Loucy (cell line): ENCODE results near the gene MYO7B.
A peak's percentile ranks its signal among the peaks of the same experiment; 100 is the strongest.

ENCODE experiments used
- H2AFZ ChIP-seq: fragments of 200-600 bp; sonication (generic); 2 replicates; pipeline ENCODE4 v1.6.0; 2016; ENCODE audit warnings: antibody characterized with exemption, mild to moderate bottlenecking, low read length, moderate library complexity
- H3F3A ChIP-seq: fragments of 200-600 bp; 2 replicates; pipeline ENCODE4 v1.6.0; 2016; ENCODE audit warnings: antibody characterized with exemption, low read depth, mild to moderate bottlenecking
- H3K27me3 ChIP-seq: fragments of 200-600 bp; sonication (generic); 2 replicates; pipeline ENCODE4 v1.6.1; 2014; ENCODE audit warnings: low read length, mild to moderate bottlenecking; ENCODE audit not compliant: insufficient read depth, poor library complexity, severe bottlenecking
- H3K36me3 ChIP-seq: fragments of 200-600 bp; sonication (generic); 2 replicates; pipeline ENCODE4 v1.6.1; 2016; ENCODE audit warnings: low read length; ENCODE audit not compliant: insufficient read depth
- H3K4me1 ChIP-seq: fragments of 200-600 bp; sonication (generic); 2 replicates; pipeline ENCODE4 v1.5.1; 2014; ENCODE audit warnings: low read length, mild to moderate bottlenecking; ENCODE audit not compliant: insufficient read depth, poor library complexity, severe bottlenecking
- H3K4me2 ChIP-seq: fragments of 200-600 bp; sonication (generic); 2 replicates; pipeline ENCODE4 v1.6.0; 2014; ENCODE audit warnings: antibody characterized with exemption, low read length, low read depth, mild to moderate bottlenecking; ENCODE audit not compliant: poor library complexity, severe bottlenecking
- H3K4me3 ChIP-seq: fragments of 200-600 bp; sonication (generic); 2 replicates; pipeline ENCODE4 v1.5.1; 2014; ENCODE audit warnings: low read length, mild to moderate bottlenecking, mixed read lengths; ENCODE audit not compliant: poor library complexity, severe bottlenecking
- H3K79me2 ChIP-seq: fragments of 200-600 bp; sonication (generic); 2 replicates; pipeline ENCODE4 v1.6.1; 2014; ENCODE audit warnings: low read length; ENCODE audit not compliant: insufficient read depth
- H3K9ac ChIP-seq: fragments of 200-600 bp; sonication (generic); 2 replicates; pipeline ENCODE4 v1.6.0; 2014; ENCODE audit warnings: mild to moderate bottlenecking, low read depth, low read length, moderate library complexity; ENCODE audit not compliant: poor library complexity, severe bottlenecking
- H3K9me2 ChIP-seq: fragments of 200-600 bp; sonication (generic); replicated peaks from 2 replicates; pipeline ENCODE4 v1.6.1; 2016; ENCODE audit warnings: low read depth, low read length, mixed read lengths
- H3K9me3 ChIP-seq: fragments of 200-600 bp; sonication (generic); 2 replicates; pipeline ENCODE4 v1.6.1; 2014; ENCODE audit warnings: mild to moderate bottlenecking, antibody characterized with exemption, low read length, low read depth; ENCODE audit not compliant: insufficient read depth
- H4K20me1 ChIP-seq: fragments of 200-600 bp; sonication (generic); 2 replicates; pipeline ENCODE4 v1.6.0; 2014; ENCODE audit warnings: antibody characterized with exemption, low read length, mild to moderate bottlenecking; ENCODE audit not compliant: insufficient read depth, poor library complexity, severe bottlenecking
- EZH2phosphoT487 ChIP-seq: fragments of 200-600 bp; IDR thresholded peaks from 2 replicates; pipeline ENCODE4 v1.6.1; 2018; ENCODE audit warnings: antibody characterized with exemption, mild to moderate bottlenecking, moderate library complexity, borderline replicate concordance
- TF ChIP-seq, protein P1 (sequence below): fragments of 200-600 bp; sonication (generic); conservative IDR thresholded peaks from 2 replicates; pipeline ENCODE4 v1.5.1; 2014; ENCODE audit warnings: mild to moderate bottlenecking, antibody characterized with exemption, low read length

MYO7B gene

DNA sequence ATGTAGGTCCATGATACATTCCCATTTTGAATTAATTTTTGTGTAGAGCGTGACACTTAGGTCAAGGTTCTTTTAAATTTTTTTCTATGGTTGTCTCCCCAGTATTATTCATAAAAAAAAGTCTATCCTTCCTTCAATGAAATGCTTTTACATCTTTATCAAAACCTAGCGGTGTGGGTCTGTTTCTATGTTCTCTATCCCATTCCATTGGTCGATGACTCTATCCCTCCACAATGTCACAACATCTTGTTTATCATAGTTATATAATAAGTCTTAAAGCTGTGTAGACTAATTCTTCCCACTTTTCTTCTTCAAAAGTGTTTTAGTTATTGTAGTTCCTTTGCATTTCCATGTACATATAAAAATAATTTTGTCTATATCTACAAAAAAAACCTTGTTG lies 63.2 kb downstream of the MYO7B start:
- no peak overlapping the region for H3K9ac ChIP-seq
- H3K4me3 ChIP-seq: no peak overlapping the region

DNA sequence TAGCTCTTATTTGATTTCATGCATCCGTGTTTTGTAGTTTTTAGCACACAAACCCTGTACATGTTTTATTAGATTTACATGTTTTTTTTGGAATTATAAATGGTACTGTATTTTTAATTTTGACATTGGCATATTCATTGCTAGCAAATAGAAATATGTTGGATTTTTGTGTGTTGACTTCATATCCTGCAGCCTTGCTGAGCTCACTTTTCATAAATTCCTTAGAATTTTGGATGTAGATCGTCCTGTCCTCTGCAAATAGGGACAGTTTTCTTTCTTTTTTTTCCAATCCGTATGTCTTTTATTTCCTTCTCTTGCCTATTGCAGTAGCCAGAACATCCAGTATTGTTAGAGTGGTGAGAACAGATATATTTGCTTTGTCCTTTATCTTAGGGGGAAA lies 63.7 kb downstream of the MYO7B start:
- no peaks in the 10 kb centered on the region for H3F3A ChIP-seq
- H3K9me2 ChIP-seq: no peaks in the 10 kb centered on the region
- no peaks in the 10 kb centered on the region for H3K27me3 ChIP-seq
- no peak overlapping the region for H3K9ac ChIP-seq
- TF ChIP-seq, protein P1, sequence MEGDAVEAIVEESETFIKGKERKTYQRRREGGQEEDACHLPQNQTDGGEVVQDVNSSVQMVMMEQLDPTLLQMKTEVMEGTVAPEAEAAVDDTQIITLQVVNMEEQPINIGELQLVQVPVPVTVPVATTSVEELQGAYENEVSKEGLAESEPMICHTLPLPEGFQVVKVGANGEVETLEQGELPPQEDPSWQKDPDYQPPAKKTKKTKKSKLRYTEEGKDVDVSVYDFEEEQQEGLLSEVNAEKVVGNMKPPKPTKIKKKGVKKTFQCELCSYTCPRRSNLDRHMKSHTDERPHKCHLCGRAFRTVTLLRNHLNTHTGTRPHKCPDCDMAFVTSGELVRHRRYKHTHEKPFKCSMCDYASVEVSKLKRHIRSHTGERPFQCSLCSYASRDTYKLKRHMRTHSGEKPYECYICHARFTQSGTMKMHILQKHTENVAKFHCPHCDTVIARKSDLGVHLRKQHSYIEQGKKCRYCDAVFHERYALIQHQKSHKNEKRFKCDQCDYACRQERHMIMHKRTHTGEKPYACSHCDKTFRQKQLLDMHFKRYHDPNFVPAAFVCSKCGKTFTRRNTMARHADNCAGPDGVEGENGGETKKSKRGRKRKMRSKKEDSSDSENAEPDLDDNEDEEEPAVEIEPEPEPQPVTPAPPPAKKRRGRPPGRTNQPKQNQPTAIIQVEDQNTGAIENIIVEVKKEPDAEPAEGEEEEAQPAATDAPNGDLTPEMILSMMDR: no peak
- no peak overlapping the region for H3K4me2 ChIP-seq
- peaks cover 21% of the 10 kb centered on the region for H3K4me1 ChIP-seq
- no peaks in the 10 kb centered on the region for H3K79me2 ChIP-seq
- no peaks in the 10 kb centered on the region for H4K20me1 ChIP-seq
- no peak overlapping the region for H3K4me3 ChIP-seq
- H3K9me3 ChIP-seq: peaks cover 16% of the 10 kb centered on the region; the same call in 1 of the 2 replicates
- no peaks in the 10 kb centered on the region for H3K36me3 ChIP-seq
- no peak overlapping the region for H2AFZ ChIP-seq

More for the DNA sequence above, 63.2 kb downstream of the MYO7B start:
- H3K79me2 ChIP-seq: no peaks in the 10 kb centered on the region
- H2AFZ ChIP-seq: no peak overlapping the region
- TF ChIP-seq, protein P1: no peak
- no peak for TF ChIP-seq EZH2phosphoT487
- no peaks in the 10 kb centered on the region for H3K36me3 ChIP-seq
- H3K4me1 ChIP-seq: peaks cover 21% of the 10 kb centered on the region
- no peak overlapping the region for H3K4me2 ChIP-seq
- H4K20me1 ChIP-seq: no peaks in the 10 kb centered on the region
- no peaks in the 10 kb centered on the region for H3K9me2 ChIP-seq
- H3K9me3 ChIP-seq: peaks cover 16% of the 10 kb centered on the region; the same call in 1 of the 2 replicates
- no peaks in the 10 kb centered on the region for H3F3A ChIP-seq
- H3K27me3 ChIP-seq: no peaks in the 10 kb centered on the region

DNA sequence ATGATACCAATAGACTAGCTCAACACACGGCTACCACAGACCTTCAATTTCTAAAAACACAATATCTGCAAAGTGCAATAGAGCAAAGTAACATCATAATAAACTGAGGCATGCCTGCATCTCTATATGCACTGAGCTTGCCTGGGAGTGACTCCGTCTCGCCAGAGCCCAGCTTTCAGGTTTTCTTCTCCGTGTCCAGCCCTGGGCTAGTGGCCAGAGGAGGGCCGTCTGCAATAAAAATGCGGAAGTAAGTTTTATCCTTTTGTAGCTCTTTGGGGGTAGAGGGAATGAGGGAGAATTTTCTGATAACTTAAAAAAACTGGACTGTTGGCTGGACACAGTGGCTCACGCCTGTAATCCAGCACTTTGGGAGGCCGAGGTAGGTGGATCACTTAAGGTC lies 69.5 kb downstream of the MYO7B start:
- Histone ChIP-seq H3K9ac (no peak overlapping the region), H3K36me3 (no peaks in the 10 kb centered on the region), H4K20me1 (no peaks in the 10 kb centered on the region), H3K79me2 (no peaks in the 10 kb centered on the region), H3K27me3 (no peaks in the 10 kb centered on the region), H3K4me1 (peaks cover 37% of the 10 kb centered on the region), H3K9me2 (no peaks in the 10 kb centered on the region), H2AFZ (no peak overlapping the region), H3K4me3 (no peak overlapping the region), H3K4me2 (no peak overlapping the region), H3K9me3 (peaks cover 8% of the 10 kb centered on the region; the same call in 1 of the 2 replicates), H3F3A (no peaks in the 10 kb centered on the region)
- TF ChIP-seq EZH2phosphoT487: no peak

- Histone ChIP-seq H3K4me2 (no peak overlapping the region), H2AFZ (0 out of 2 replicates have a peak overlapping the region, but pooled peaks have one; percentile 15), H3K36me3 (no peaks in the 10 kb centered on the region), H3K4me1 (peaks cover 37% of the 10 kb centered on the region), H3K79me2 (no peaks in the 10 kb centered on the region), H3K27me3 (no peaks in the 10 kb centered on the region), H3K9me3 (peaks cover 8% of the 10 kb centered on the region; the same call in 1 of the 2 replicates), H3F3A (no peaks in the 10 kb centered on the region), H3K4me3 (no peak overlapping the region), H3K9ac (no peak overlapping the region), H3K9me2 (no peaks in the 10 kb centered on the region), H4K20me1 (no peaks in the 10 kb centered on the region)
- no peak for TF ChIP-seq EZH2phosphoT487
- TF ChIP-seq, protein P1: no peak
Measured at GRCh38 chr2:127605691-127606263, 70.3 kb downstream of the MYO7B start.
